DMS 273 treated with DMSO at 0.1 percent for 48 hours (cell line): ENCODE data around the gene FMO5.

ENCODE experiments used
- DNase-seq: peaks from one replicate; lab custom pipeline; 2025; lab: John Stamatoyannopoulos, UW

The FMO5 gene

GRCh38 chr1:147142886-147143285, 82.3 kb downstream of the FMO5 start:
- DNase-seq = no peak
